GM19238 (cell line): ENCODE data around the gene ENPP3.
"Not testable (repeated sequence)": the region's sequence is repeated elsewhere in the genome, so short reads cannot be mapped to it uniquely, and the experiment has no call there.

Experiments
- DNase-seq: peaks from one replicate; pipeline ENCODE4 v3.0.0; 2011; ENCODE audit warnings: low spot score; ENCODE audit not compliant: insufficient read length

The ENPP3 gene

GRCh38 chr6:131685266-131685780 is 48.2 kb downstream of the ENPP3 start:
- DNase-seq = no peak

- no peak for DNase-seq
These were observed 49.9 kb downstream of the ENPP3 start for GRCh38 chr6:131687022-131687421.

DNA sequence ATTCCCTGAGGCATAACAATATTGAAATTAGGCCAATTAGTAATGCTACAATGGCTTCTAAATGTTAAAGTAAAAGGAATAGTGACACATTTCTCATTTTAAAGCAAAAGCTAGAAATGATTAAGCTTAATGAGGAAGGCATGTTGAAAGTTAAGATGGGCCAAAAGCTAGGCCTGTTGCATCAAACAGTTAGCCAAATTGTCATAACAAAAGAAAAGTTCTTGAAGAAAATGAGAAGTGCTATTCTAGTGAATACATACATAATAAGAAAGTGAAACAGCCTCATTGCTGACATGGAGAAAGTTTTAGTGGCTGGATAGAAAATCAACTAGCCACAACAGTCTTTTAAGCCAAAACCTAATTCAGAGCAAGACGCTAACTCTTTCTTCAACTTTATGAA is 51.2 kb downstream of the ENPP3 start:
- no peak for DNase-seq

DNA sequence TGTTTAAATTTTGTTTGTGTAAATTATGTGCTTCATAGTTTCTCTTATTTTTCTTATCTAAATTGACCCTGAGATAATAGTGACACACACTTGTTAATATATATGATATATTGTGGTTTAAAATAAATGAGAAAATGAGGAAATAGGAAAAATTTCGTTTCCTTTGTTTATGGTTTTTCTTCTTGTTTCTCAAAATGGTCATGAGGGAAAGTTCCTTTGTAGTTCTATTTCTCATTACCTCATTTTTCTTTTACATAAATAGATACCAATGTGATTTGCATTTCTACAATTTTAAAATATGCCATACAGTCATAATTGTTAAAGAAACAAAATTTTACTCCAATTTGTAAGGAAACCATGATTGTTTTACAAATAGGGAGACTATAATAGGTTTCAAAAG is 54.9 kb downstream of the ENPP3 start:
- no peak for DNase-seq

GRCh38 chr6:131692589-131692988 is 55.5 kb downstream of the ENPP3 start:
- DNase-seq = no peak

- no peak for DNase-seq
These were observed 56.3 kb downstream of the ENPP3 start for GRCh38 chr6:131693384-131693783.

DNA sequence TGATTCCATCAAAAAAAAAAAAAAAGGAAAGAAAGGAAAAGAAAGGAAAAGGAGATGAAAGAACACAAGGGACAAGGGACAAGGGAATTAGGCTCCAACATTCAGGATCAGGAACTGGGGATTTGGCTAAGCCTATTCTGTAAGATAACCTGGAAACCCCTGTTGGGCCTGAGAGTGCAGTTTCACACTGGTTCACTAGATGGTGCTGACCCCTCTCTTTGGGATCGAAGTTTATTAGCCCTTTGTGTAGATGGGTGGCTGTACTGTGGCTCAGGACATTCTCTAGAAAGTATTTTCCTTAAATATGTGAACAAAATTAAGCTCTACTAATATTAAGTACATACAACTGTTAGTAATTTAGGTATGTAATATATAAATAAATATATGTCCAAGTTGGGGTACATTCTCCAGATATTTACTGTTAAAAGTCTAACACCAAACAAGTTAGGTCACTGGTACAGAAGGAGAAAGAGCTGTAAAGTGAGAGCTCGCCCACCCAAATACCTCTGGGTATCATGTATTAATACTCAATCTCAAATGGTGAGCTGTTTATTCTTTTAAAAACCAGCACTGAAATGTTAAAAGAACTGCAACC is 57.8 kb downstream of the ENPP3 start:
- DNase-seq = no peak

- no peak for DNase-seq
These were observed 59.9 kb downstream of the ENPP3 start for GRCh38 chr6:131696956-131697355.

DNA sequence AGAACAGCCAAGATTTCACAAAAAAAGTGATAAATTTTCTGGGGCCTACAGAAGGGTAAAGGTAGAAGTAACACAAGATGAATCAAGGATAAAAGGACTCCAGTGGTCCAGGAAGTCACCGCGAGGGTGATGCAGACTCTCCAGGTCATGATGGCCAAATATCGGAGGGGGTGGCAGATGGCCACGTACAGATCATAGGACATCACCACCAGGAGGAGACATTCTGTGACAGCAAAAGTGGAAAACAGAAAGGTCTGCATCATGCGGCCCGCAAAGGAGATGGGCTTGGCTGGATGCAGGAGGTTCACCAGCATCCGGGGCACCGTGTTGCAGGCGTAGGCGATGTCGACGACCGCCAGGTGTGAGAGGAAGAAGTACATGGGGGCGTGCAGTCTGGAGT is 63.7 kb downstream of the ENPP3 start:
- DNase-seq = not testable (repeated sequence)

- DNase-seq = not testable (repeated sequence)
These were observed 66.8 kb downstream of the ENPP3 start for GRCh38 chr6:131703905-131704304.

- DNase-seq = not testable (repeated sequence)
These were observed 73.8 kb downstream of the ENPP3 start, which contains the start of gene CTAGE9 for GRCh38 chr6:131710917-131711316. Gene CTAGE9, minus strand, starts transcription at chr6:131711017. Its CDS starts 0 bp downstream, at chr6:131711017.

DNA sequence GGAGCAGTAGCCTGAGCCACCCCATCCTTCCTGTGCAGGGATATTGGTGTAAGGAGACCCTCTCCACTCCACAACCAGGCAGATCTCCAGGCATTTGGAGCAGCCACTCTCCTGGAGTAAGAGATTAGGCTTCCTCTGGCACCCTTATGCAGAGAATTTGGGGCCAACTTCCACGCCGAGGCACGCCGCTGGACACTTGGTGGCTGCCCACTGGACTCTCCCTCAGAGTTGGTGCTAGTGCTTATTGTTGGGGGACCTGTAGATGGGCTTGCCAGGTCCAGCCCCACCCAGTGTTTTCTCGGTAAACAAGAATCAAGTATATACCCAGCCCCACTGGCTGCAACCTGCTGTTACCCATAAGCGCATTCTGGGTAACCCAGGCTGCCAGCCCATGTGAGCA is 78.5 kb downstream of the ENPP3 start:
- DNase-seq = not testable (repeated sequence)

DNA sequence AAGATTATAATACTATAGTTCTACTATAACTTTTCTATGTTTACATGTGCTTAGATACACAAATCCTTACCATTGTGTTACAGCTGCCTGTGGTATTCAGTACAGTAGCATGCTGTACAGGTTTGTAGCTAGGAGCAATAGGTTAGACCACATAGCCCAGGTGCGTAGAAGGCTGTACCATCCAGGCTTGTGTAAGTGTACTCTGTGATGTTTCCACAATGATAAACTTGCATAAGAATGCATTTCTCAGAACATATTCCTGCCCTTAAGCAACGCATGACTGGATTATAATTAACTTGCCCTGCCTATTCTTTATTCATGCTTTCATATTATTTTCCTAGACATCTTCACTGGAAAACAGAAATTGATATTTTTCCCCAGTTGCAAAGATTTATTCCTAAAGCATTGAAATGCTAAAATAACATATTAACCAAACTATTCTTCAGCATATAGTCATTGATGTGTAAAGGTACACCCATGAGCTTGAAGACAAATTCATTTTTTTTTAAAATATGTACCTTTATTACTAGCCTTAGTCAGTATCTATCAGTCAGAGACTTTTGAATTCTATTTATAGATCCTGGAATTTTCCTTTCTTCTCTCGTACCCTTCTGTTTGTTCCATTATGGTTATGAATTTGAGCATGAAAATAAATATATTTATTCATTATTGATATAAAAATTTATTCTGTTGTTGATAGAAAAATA is 80.9 kb downstream of the ENPP3 start:
- DNase-seq = no peak

DNA sequence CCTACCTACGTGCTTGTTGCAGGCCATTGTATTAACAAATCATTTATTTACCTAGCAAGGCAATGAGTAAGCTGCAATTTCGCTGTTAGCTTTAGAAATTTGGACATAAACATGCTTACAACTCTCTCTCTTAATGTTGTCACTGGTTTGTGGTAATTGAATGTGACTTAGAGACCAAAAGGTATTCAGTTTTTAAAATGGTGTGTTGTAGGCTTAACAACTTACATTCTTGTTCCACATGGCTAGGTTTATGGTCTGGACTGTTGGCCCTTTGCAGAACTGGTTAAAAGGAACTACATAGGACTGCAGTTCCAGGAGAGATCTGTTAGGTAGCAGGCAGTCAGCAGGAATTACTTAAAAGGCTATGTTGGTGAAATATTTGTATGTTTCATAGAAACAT is 84.1 kb downstream of the ENPP3 start:
- DNase-seq = no peak

DNA sequence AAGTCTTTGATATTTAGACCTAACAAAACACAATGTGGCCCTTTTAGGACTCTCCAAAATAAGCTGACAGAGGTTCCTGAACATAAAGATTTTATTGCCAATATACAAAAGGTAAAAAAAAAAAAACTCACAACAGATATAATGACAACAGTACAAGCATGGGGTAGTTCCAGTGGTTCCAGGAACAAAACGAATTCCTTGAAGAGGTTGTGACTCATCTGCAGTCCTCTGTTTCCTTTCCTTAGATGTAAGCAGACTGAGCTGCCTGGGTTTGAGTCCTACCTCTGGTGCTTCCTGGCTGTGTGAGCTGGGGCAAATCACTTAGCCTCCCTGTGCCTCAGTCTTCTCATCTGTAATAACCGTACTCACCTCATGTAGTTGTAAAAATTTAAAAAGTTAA is 87.0 kb downstream of the ENPP3 start:
- DNase-seq = no peak

DNA sequence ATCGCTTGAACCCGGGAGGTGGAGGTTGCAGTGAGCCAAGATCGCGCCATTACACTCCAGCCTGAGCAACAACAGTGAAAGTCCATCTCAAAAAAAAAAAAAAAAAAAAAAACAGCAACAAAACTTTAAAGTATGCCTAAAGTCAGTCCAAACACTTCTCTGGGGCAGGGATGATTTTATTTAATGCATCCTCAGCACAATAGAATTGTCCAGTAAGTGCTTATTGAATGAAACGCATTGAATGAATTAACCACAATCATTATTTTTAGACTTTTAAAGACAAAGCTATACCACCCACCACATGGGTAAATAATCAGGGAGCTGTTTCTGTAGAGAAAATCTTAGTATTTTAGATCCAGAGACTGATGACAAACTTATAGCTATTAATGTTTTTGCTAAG is 90.4 kb downstream of the ENPP3 start:
- DNase-seq = no peak

DNA sequence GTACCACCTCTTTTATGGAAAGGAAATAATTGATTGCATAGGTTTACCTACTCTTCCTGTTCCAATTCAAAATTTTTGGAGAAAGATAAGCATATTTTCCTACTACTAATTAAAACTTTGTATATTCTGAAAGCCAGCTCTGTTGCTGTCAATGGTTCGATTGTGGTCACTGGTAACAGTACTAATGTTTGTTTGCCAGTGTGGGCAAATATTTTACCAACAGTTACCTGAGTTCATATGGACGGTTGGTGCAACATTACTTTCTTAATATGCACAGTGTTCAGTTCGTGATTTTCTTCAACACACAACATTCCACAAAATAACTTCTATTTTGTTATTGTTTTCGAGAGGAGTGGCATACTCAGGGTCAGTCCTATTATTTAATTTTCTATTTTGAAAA is 90.8 kb downstream of the ENPP3 start:
- no peak for DNase-seq

DNA sequence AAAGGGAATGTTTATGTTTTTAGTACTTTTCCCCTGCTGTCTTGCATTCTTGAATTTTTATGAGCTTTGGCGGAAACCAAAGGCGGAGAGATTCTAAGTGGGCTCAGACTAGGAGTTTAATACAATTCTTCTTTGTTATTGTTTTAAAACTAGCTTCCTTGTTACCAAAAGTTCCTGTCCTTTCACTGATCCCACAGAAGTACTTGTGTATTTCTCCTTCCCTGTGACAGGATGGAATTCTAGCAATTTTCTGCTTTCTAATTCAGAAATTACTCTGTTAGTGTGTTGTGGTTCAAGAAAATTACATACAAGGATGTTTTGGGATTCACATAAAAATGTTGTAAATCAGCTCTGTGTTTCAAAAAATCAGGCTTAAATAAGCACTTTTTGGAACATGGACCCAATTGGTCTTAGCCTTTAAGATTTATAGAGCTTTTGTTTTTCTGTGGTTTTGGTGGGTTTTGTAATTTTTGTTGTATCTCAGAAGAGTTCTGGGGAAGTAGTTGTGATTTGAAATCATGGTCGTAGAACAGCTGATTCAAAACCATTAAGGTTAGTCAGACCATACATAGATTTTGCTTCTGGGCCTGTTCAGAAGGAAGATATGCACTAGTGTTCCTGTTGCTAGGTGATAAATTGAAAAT is 91.3 kb downstream of the ENPP3 start:
- DNase-seq = no peak

- DNase-seq = no peak
These were observed 92.4 kb downstream of the ENPP3 start for GRCh38 chr6:131729550-131729949.

GRCh38 chr6:131730264-131730663 is 93.2 kb downstream of the ENPP3 start:
- no peak for DNase-seq

- no peak for DNase-seq
These were observed 94.1 kb downstream of the ENPP3 start for GRCh38 chr6:131731224-131731623.

- no peak for DNase-seq
These were observed 96.4 kb downstream of the ENPP3 start for GRCh38 chr6:131733376-131734016.
